Astrocyte (in vitro differentiated cells and primary cell): ENCODE results near the gene HSPH1. TPM values are rescaled to one million over a fixed set of nuclear protein-coding genes. Genes with fewer than 3 reads are reported as not detected.

ENCODE experiments used
- DNase-seq: peaks from one replicate; pipeline ENCODE4 v3.0.0-alpha.2; 2010; ENCODE audit warnings: low read depth
- FAIRE-seq: peaks from 2 replicates; lab custom pipeline; 2011; peaks lifted over from hg19 to GRCh38; lab: Jason Lieb, UNC
- H2AFZ ChIP-seq: 2 replicates; pipeline ENCODE4 v1.6.0; 2012; ENCODE audit warnings: low read depth, low read length, inconsistent platforms
- H3K27ac ChIP-seq: 2 replicates; pipeline ENCODE4 v1.5.1; 2011; ENCODE audit warnings: low read depth, low read length, inconsistent platforms
- H3K27me3 ChIP-seq: 2 replicates; pipeline ENCODE4 v1.6.0; 2011; ENCODE audit warnings: low read length, inconsistent platforms; ENCODE audit not compliant: insufficient read depth
- H3K36me3 ChIP-seq: 2 replicates; pipeline ENCODE4 v1.5.1; 2011; ENCODE audit warnings: low read length, inconsistent platforms; ENCODE audit not compliant: insufficient read depth
- H3K4me1 ChIP-seq: 2 replicates; pipeline ENCODE4 v1.5.1; 2011; ENCODE audit warnings: low read length, inconsistent platforms; ENCODE audit not compliant: insufficient read depth
- H3K4me2 ChIP-seq: 2 replicates; pipeline ENCODE4 v1.6.0; 2012; ENCODE audit warnings: low read length, inconsistent platforms
- H3K4me3 ChIP-seq: 2 replicates; pipeline ENCODE4 v1.5.1; 2011; ENCODE audit warnings: low read depth, mild to moderate bottlenecking, low read length, inconsistent platforms; ENCODE audit not compliant: insufficient read depth
- H3K79me2 ChIP-seq: 2 replicates; pipeline ENCODE4 v1.6.0; 2012; ENCODE audit warnings: mild to moderate bottlenecking, low read length, inconsistent platforms; ENCODE audit not compliant: insufficient read depth
- H3K9ac ChIP-seq: 2 replicates; pipeline ENCODE4 v1.6.0; 2012; ENCODE audit warnings: mild to moderate bottlenecking, low read length, inconsistent platforms
- H3K9me3 ChIP-seq: 2 replicates; pipeline ENCODE4 v1.5.1; 2012; ENCODE audit warnings: low read depth, mild to moderate bottlenecking, low read length, inconsistent platforms; ENCODE audit not compliant: insufficient read depth
- H4K20me1 ChIP-seq: 2 replicates; pipeline ENCODE4 v1.6.0; 2012; ENCODE audit warnings: low read length, inconsistent platforms; ENCODE audit not compliant: insufficient read depth
- H3K27ac Mint-ChIP-seq: one replicate; pipeline ENCODE4 v1.8.0; 2021; ENCODE audit warnings: mild to moderate bottlenecking, mixed read lengths; ENCODE audit not compliant: unreplicated experiment
- H3K27me3 Mint-ChIP-seq: one replicate; pipeline ENCODE4 v1.8.0; 2021; ENCODE audit warnings: low read depth, mixed read lengths; ENCODE audit not compliant: unreplicated experiment
- H3K36me3 Mint-ChIP-seq: one replicate; pipeline ENCODE4 v1.8.0; 2021; ENCODE audit warnings: low read depth, mixed read lengths; ENCODE audit not compliant: unreplicated experiment
- H3K4me1 Mint-ChIP-seq: one replicate; pipeline ENCODE4 v1.8.0; 2021; ENCODE audit warnings: low read depth, mixed read lengths; ENCODE audit not compliant: unreplicated experiment
- H3K4me3 Mint-ChIP-seq: one replicate; pipeline ENCODE4 v1.8.0; 2021; ENCODE audit warnings: mild to moderate bottlenecking, moderate library complexity, mixed read lengths; ENCODE audit not compliant: unreplicated experiment
- H3K9me3 Mint-ChIP-seq: one replicate; pipeline ENCODE4 v1.8.0; 2021; ENCODE audit warnings: mild to moderate bottlenecking, mixed read lengths; ENCODE audit not compliant: unreplicated experiment
- EZH2 ChIP-seq: IDR thresholded peaks from 2 replicates; pipeline ENCODE4 v1.6.1; 2012; ENCODE audit warnings: mild to moderate bottlenecking, low read length, inconsistent platforms; ENCODE audit not compliant: insufficient read depth
- total RNA-seq: library from RNA; stranded (reverse); gene quantifications from 2 replicates; pipeline ENCODE4 v1.2.1, GENCODE V29; 2021
- TF ChIP-seq, protein P1 (sequence below): IDR thresholded peaks from 2 replicates; pipeline ENCODE4 v1.5.1; 2011; ENCODE audit warnings: low read depth, mild to moderate bottlenecking, inconsistent platforms, low read length, moderate library complexity; ENCODE audit not compliant: insufficient read depth

Gene HSPH1
- total RNA-seq, 1 donor from 2014 or later, result 145 TPM

DNA sequence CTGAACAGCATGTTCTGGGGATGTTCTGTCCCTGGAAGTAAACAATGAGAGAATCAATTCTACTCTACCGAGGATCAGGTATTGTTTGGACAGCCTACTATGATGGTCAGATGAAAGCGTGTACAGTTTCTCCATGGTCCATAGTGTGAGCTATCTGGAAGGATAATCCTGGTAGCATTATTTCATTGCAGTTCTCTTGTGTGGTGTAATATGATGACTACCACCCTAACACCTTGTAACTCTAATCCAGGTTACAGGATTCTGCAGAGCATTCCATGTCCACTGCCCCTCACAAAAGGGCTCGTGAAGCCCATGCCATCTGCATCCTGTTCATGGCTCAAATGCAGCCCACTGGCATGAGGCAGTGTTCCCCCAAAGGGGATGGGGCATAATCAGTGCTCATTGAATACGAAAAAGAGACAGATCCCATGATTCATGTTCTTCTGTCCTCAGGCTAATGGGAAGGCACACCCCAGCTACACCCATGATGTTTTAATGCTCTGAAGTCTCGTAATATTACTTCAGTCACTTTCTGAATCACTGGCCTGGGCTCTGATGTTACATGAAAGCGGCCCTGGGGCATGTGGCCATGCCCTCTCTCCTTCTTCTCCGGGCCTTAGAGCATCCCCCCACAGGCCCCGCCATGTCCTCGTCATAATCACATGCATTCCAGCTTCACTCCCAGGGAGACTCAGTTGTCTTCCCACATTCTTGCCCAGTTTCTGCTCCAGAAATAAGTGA lies 68.4 kb downstream of the HSPH1 start:
- no peaks in the 10 kb centered on the region for H3K9me3 Mint-ChIP-seq
- H3K4me1 Mint-ChIP-seq, result no peaks in the 10 kb centered on the region
- no peak overlapping the region for H3K27ac Mint-ChIP-seq
- H3K36me3 Mint-ChIP-seq, result no peaks in the 10 kb centered on the region
- Histone ChIP-seq H3K4me3 (no peak overlapping the region), H2AFZ (no peak overlapping the region), H3K27ac (no peak overlapping the region), H3K36me3 (no peaks in the 10 kb centered on the region), H3K9me3 (no peaks in the 10 kb centered on the region), H3K4me2 (no peak overlapping the region), H3K79me2 (no peaks in the 10 kb centered on the region), H4K20me1 (no peaks in the 10 kb centered on the region), H3K27me3 (peaks cover 15% of the 10 kb centered on the region), H3K4me1 (no peaks in the 10 kb centered on the region), H3K9ac (no peak overlapping the region)
- no peak overlapping the region for H3K4me3 Mint-ChIP-seq
- H3K27me3 Mint-ChIP-seq, result peaks cover 21% of the 10 kb centered on the region
- no peak for DNase-seq
- FAIRE-seq, result no peak
- TF ChIP-seq EZH2, result no peak
- TF ChIP-seq, protein P1, sequence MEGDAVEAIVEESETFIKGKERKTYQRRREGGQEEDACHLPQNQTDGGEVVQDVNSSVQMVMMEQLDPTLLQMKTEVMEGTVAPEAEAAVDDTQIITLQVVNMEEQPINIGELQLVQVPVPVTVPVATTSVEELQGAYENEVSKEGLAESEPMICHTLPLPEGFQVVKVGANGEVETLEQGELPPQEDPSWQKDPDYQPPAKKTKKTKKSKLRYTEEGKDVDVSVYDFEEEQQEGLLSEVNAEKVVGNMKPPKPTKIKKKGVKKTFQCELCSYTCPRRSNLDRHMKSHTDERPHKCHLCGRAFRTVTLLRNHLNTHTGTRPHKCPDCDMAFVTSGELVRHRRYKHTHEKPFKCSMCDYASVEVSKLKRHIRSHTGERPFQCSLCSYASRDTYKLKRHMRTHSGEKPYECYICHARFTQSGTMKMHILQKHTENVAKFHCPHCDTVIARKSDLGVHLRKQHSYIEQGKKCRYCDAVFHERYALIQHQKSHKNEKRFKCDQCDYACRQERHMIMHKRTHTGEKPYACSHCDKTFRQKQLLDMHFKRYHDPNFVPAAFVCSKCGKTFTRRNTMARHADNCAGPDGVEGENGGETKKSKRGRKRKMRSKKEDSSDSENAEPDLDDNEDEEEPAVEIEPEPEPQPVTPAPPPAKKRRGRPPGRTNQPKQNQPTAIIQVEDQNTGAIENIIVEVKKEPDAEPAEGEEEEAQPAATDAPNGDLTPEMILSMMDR, result no peak

DNA sequence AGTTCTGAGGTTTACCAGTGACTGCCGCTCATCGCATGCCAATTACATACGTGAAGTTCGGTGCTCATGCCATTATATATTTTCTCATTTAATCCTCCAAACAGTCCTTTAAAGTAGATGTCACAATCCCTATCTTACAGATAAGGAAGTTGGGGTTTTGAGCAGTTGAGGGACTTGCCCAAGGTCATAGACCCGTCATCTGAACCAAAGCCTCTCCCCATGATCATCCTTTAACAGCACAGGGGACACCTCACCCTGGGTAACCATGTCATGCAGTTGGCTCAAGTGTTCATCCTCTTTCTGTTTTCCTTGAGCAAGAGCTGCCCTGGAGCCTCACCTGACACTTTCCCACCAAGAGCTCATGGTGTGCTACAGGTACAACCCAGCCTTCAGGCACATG lies 69.1 kb downstream of the HSPH1 start:
- Mint-ChIP-seq H3K4me1 (no peaks in the 10 kb centered on the region), H3K36me3 (no peaks in the 10 kb centered on the region)
- FAIRE-seq, result no peak

More for the DNA sequence above, 69.1 kb downstream of the HSPH1 start:
- no peak overlapping the region for H3K4me3 Mint-ChIP-seq
- Histone ChIP-seq H3K36me3 (no peaks in the 10 kb centered on the region), H2AFZ (no peak overlapping the region), H3K9me3 (no peaks in the 10 kb centered on the region), H3K4me3 (no peak overlapping the region), H3K9ac (no peak overlapping the region), H3K27ac (no peak overlapping the region), H3K4me1 (no peaks in the 10 kb centered on the region), H4K20me1 (no peaks in the 10 kb centered on the region), H3K79me2 (no peaks in the 10 kb centered on the region), H3K27me3 (peaks cover 14% of the 10 kb centered on the region), H3K4me2 (no peak overlapping the region)
- H3K9me3 Mint-ChIP-seq, result no peaks in the 10 kb centered on the region
- DNase-seq, result no peak
- no peak overlapping the region for H3K27ac Mint-ChIP-seq
- peaks cover 17% of the 10 kb centered on the region for H3K27me3 Mint-ChIP-seq
- no peak for TF ChIP-seq EZH2
- TF ChIP-seq, protein P1, result no peak
